Mammary epithelial cell (primary cell): Measurements from ENCODE around the gene LRRC3.

Experiments
- EZH2 ChIP-seq: IDR thresholded peaks from 2 replicates; pipeline ENCODE4 v1.6.1; 2012; ENCODE audit warnings: low read length, inconsistent platforms, borderline replicate concordance
- TF ChIP-seq, protein P1 (sequence below), 2 donors: IDR thresholded peaks in 1 of 2; conservative IDR thresholded peaks in 1 of 2; 2 replicates each; pipeline ENCODE4 v1.5.1; 2011 to 2012; ENCODE audit warnings: inconsistent platforms in 2 of 2, low read length in 2 of 2, mild to moderate bottlenecking in 2 of 2, control low read depth in 1 of 2, low read depth in 1 of 2; ENCODE audit not compliant: insufficient read depth in 1 of 2; ENCODE audit errors: extremely low read depth in 1 of 2

DNA sequence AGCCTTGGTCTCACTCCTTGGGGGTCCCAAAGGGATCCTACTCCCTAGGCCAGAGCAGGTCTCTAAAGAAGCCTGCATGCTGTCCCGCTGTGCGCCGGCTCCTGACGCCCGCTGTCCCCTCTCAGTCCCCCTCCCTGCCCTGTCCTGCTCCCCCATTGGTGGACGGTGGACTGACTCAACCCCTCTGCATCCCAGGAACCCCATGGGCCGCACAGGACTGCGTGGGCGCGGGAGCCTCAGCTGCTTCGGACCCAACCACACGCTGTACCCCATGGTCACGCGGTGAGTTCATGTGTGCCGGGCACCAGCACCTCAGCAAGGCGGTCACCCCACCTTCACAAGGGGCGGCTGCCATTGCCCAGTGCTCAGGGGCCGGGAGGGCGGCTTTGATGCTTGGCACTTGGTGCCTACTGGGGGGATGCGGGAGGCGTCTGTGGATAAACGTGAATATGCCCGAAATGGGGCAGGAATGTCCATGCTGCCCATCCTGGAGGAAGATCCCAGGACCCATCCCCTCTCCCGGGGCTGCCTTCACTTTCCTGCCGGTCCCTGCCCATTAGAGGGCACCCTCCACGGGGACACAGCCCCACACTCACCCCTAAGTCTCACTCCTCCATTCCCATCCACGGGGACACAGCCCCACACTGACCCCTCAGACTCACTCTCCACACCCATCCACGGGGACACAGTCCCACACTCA, 20.2 kb upstream of the LRRC3 start:
- no peak for TF ChIP-seq EZH2
- TF ChIP-seq, protein P1, sequence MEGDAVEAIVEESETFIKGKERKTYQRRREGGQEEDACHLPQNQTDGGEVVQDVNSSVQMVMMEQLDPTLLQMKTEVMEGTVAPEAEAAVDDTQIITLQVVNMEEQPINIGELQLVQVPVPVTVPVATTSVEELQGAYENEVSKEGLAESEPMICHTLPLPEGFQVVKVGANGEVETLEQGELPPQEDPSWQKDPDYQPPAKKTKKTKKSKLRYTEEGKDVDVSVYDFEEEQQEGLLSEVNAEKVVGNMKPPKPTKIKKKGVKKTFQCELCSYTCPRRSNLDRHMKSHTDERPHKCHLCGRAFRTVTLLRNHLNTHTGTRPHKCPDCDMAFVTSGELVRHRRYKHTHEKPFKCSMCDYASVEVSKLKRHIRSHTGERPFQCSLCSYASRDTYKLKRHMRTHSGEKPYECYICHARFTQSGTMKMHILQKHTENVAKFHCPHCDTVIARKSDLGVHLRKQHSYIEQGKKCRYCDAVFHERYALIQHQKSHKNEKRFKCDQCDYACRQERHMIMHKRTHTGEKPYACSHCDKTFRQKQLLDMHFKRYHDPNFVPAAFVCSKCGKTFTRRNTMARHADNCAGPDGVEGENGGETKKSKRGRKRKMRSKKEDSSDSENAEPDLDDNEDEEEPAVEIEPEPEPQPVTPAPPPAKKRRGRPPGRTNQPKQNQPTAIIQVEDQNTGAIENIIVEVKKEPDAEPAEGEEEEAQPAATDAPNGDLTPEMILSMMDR (conservative IDR thresholded peaks at IDR 0.05 in 1 of 2, IDR thresholded peaks at IDR 0.05 in 1 of 2; ENCODE audit: extremely low read depth in 1 of 2, insufficient read depth in 1 of 2, low read depth in 1 of 2, low read length in 2 of 2): no peak
